HG02973 (cell line): ENCODE measurements around the gene FOXF2.
"Not testable (repeated sequence)": the region's sequence is repeated elsewhere in the genome, so short reads cannot be mapped to it uniquely, and the experiment has no call there.

Experiments
- ATAC-seq: cut with Tn5 transposase; IDR thresholded peaks from one replicate; pipeline ENCODE4 v1.9.1; 2021; ENCODE audit warnings: moderate library complexity; ENCODE audit not compliant: unreplicated experiment

The FOXF2 gene

DNA sequence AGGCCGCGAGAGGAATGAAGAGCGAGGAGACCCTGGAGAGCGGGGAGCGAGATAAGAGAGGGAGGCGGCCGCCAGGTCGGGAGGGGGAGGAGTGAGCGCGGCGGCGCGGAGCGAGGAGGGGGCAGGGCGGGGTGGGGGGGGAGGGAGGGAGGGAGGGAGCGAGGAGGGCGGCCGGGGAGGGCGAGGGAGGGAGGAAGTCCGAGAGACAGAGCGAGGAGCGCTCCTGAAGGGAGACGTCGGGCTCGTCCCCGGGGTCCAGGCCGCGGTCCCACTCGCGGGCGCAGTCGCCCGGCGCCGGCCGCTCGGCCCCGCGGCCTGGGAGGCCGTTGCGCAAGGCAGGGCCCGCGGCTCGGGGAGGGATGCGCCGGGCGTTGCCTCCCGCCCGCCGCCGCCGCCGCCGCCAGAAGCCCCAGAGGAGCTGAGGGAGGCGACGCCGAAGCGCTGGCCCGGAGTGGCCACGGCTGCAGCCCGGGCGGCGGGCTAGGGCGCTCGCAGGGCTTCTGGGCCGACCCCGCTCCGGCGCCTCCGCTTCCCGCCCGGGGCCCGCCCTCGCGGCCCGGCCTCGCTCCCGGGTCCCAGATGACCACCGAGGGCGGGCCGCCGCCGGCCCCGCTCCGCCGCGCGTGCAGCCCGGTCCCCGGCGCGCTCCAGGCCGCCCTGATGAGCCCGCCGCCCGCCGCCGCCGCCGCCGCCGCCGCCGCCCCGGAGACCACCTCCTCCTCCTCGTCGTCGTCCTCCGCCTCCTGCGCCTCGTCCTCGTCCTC, at the start of gene FOXF2:
TSS of gene FOXF2 (plus strand) at position 208 of the 764 bp plus-strand sequence. CDS start at position 580, 372 bp downstream.
- ATAC-seq = no peak

DNA sequence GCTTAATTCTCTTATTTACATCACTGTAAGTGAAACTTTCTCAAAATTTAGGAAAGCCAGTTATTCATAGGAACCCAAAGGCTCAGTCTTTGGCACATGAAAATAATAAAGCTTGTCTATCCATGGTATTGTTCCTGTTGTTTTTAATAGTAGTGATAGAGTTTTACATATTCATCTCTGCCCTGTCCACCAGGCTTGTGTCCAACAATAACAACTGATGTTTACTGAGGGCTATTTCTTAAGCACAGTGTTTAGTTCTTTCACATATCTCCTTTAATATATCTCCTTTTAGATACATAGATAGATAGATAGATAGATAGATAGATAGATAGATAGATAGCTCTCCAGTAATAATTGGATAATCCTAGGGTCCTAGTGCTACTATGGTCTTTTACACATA, 43.3 kb upstream of the FOXF2 start:
- no peak for ATAC-seq

DNA sequence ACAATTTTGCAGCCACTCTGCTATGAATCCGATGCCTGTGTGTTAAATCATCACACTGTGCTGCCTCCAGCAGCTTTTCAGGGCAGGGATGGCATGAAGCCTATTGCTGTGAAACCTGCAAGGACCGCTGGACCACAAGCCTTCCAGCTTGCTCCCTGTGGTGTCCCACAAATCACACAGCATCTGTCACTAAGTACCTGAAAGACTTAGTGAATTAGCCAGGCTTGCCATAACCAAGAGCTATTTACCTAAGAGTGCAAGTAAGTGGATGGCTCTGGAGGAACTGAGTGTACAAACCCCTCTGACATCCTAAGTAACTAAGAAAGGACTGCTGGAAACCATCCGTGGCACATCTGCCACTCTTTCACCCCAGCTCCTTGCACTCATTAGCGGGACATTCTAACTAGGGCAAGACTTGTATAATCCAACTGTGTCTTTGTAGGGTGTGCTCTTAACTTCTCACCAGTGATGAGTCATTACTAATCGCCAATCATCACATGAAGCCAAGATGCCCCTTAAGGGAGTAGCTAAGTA, 42.8 kb upstream of the FOXF2 start:
- ATAC-seq = no peak

DNA sequence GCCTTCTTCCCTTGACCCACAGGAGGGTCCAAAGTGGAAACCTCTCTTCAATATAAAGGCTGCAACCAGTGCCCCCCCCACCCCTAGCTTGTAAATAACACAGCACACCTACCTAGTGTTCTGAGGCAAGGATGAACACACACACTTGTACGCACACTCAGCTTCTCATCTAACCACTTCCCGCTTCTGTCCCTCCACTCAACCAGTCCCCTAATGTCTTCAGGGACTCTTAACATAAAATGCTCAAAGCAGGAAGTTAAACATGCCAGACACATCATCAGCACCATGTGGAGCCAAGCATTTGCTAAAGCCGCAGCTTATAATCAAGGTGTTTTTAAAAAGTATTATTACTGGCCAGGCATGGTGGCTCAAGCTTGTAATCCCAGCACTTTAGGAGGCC, 42.2 kb upstream of the FOXF2 start:
- no peak for ATAC-seq

DNA sequence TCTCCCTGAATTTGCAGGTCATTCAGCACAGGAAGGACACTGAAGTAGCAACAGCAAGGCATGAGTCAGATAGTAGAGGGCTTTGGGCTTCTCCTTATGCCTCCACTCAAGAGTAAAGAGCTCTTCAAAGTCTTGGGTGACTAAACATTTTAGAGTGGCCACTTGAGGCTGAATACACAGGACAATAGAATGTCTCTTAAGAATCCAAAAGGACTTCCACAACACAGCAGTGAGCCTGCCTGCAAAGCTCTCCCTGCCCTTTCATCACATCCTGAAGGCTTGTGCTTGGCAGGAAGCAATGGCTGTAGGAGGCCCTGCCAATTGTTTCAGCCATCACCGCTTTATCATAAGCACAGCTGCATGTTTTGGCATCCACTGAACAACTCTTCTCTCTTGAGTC, 40.7 kb upstream of the FOXF2 start:
- ATAC-seq = no peak

DNA sequence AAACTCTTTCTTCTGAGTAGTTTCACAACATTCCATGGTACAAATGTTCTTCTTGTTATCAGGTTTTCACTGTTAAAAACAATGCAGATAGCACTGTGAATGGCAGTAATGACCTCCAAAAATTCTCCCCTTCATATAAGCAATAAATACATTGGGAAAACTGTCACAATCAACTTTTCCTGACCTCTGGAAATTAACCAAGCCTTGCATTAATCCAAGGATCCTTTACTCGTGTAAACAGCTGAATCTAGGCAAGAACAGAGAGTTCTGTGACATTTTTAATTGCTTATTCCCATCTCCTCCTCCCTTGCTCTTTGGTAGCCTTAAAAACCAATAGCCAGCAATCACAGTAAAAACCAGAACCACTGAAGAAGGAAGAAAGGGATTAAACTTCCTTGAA, 39.7 kb upstream of the FOXF2 start:
- no peak for ATAC-seq

DNA sequence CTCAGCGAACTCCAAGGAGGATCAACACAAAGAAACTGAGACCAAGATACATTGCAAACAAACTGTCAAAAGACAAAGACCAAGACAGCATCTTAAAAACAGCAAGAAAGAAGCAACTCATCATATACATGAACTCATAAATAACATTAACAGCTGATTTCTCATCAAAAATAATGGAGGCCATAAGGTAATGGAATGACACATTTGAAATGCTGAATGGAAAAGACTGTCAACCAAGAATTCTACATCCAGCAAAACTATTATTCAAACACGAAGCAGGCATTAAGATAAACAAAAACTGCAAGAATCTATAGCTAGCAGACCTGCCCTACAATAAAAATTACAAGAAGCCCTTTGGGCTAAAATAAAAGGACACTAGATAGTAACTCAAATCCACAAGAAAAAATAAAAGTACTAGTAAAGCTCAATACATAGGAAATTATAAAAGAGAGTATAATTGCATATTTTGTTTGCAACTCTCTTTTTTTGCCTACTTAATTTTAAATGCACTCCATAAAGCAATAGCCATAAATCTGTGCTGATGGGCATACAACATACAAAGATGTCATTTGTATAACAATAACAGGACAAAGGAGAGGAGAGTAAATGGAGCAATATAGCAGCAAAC, 37.9 kb upstream of the FOXF2 start:
- no peak for ATAC-seq

DNA sequence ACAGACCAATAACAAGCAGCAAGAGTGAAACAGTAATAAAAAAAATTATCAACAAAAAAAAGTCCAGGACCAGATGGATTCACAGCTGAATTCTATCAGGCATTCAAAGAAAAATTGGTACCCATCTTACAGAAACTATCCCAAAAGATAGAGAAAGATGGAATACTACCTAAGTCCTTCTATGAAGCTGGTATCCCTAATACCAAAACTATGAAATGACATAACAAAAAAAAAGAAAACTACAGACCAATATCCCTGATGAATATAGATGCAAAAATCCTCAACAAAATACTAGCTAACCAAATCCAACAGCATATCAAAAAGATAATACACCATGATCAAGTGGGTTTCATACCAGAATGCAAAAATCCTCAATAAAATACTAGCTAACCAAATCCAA, 34.3 kb upstream of the FOXF2 start:
- not testable (repeated sequence) for ATAC-seq

DNA sequence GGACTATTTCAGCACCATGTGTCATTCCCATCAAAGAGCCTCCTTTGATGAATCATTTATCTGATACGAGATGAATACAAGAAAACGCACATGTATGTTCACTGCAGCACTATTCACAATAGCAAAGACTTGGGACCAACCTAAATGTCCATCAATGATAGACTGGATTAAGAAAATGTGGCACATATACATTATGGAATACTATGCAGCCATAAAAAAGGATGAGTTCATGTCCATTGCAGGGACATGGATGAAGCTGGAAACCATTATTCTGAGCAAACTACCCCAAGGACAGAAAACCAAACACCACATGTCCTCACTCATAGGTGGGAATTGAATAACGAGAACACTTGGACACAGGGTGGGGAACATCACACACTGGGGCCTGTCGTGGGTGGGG, 27.7 kb upstream of the FOXF2 start:
- not testable (repeated sequence) for ATAC-seq

DNA sequence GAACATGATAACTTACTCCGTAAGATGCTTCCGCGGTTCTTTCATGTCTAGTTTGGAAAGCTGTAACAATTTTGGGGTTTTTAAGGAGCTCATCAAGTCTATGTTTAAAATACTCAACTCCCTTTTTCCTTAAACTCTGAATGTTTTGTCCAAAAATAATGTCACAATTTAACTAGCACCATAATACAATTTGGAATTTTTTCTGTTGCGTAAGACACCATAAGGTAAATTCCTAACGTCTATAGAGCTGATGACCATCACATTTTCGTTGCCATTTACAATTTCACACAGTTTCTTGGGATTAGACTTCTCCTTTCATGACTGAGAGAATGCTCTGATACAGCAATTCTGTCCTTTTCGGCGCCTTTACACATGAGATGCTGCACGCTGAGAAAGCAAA, 26.7 kb upstream of the FOXF2 start:
- no peak for ATAC-seq

DNA sequence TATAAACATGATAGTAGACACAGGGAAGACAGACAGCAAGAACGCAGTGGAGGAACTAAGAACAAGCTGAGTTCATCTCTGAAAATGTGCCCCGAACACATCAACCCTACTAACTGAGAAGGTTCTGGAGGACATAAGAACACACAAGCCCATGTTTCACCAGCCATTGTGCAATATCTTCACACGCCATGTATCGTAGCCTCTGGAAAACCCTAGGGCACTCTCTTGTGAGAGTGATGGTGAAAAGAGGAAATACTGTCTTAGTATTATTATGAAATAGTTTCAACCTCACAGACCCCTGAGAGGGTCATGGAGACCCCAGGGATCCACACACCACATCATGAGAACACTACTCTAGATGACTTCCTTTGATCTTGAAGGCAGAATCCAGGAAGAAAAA, 26.1 kb upstream of the FOXF2 start:
- no peak for ATAC-seq

DNA sequence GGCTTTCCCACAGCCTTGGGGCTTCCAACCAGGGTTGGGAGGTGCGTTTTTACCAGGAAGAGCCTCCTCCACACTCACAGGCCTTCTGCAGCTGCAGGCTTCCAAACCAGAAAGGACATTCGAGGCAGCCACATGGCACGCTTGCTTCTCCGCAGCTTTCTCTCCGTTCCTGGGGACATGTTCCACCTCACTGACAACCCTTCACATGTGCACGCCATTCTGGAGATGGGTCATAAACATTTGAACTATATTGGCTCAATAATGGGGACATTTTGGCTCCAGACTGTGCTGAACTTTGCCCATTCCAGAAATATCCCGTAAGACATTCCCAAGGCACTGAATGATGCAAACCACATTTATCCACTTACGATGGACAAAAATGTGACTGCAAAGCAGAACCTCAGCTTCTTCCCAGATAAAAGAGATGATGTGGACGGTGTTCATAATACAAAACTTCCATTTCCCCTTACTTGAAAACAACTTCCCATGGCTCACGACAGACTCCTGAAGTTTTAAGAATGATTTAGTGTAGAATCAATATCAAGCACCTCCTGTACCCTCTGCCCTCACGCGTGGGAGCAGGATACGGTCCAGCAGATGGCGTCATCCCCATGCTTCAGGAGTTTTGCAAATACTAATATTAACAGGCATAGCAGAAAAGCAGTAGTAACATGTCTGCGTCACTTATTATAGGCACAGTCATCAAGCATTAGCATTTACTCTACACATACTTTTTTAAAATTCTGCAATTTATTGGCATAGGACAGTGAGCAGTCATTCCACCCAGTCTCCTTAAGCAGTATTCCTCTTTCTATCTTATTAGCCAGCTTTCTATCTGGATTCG, 25.4 kb upstream of the FOXF2 start:
- no peak for ATAC-seq

DNA sequence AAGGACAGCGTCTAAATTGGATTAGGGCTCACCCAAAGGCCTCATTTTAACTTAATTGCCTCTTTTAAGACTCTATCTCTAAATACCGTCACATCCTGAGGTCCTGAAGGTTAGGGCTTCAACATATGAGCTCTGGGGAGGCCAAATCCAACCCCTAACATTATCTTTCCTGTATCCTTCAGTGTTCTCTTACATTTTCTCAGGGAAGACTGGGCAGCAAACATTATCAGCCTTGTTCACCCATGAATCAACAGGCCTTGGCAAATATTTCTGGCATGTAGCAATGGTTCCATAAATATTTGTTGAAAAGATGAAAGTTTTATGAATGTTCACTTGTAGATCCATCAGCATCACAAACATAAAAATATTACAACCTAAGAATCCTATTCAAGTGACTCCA, 24.6 kb upstream of the FOXF2 start:
- ATAC-seq = no peak

DNA sequence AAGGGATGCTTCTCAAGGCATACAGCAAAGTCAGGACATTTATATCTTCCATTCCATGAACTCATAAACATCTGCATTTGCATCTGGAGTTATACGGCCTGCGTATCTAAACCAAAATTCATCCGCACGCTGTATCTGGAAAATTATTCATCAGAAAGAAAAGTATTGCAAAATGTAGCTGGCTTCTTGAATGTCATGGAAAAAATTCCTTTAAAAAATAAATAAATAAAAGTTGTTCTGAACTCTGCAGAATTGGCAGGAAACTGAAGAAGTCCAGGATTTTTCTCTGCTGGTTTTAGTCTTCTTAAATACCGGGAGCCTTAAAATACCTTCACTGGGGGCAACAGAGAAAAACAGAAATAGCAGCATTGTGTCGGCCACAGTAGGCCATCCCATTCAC, 23.7 kb upstream of the FOXF2 start:
- no peak for ATAC-seq

DNA sequence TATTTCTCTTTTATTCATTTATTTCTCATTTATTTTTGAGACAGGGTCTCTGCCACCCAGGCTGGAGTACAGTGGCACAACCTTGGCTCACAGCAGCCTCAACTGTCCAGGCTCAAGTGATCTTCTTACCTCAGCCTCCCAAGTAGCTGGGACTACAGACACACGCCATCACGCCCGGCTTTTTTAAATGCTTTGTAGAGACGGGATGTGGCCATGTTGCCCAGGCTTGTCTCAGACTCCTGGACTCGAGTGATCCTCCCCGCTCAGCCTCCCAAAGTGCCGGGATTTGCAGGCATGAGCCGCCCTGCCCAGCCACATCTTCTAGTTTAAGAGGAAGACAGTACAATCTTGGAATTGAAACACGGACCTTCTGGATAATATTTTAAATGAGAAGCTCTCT, 21.6 kb upstream of the FOXF2 start:
- no peak for ATAC-seq

DNA sequence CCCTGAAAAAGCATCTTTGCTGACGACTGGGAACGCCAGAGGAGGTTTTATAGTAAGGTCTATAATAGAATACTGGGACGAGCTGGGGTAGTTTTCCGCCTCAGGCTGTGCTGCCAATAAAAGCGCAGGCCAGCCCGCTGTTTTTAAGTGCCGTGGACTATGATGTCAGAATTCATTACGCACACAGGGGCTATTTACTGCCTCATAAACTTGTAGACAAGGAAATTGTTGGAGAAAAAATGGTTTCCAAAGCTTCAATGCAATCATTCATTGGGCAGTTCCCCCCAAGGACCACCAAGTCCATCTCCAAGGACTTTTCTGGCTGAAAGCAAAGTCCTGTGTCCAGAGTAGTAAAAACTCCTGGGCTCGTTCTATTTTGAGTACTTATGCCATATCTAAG, 20.4 kb upstream of the FOXF2 start:
- no peak for ATAC-seq

DNA sequence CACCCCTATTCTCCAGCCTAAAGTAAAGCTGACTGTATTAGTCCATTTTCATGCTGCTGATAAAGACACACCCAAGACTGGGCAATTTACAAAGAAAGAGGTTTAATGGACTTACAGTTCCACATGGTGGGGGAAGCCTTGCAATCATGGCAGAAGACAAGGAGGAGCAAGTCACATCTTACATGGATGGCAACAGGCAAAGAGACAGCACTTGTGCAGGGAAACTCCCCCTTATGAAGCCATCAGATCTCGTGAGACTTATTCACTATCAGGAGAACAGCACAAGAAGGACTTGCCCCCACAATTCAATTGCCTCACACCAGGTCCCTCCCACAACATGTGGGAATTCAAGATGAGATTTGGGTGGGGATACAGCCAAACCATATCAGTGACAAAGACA, 19.7 kb upstream of the FOXF2 start:
- not testable (repeated sequence) for ATAC-seq

DNA sequence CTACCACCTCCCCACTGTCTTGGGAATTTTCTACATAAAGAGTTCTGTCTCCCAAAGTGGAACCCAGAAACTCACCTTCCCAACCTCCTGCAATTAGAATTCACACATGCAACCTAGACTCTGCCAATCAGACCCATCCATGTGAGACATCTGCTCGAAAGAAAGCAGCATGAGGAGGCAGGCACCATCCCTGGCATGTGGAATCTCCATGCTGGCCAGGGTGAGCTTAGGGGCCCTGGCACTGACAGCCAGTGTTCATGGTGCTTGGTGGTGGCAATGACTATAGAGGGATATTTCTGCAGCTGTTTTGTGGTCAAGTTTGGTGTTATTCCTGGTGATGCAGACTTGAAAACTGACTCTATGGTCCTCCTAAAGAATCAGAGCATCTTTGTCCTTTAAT, 17.4 kb upstream of the FOXF2 start:
- ATAC-seq = no peak

DNA sequence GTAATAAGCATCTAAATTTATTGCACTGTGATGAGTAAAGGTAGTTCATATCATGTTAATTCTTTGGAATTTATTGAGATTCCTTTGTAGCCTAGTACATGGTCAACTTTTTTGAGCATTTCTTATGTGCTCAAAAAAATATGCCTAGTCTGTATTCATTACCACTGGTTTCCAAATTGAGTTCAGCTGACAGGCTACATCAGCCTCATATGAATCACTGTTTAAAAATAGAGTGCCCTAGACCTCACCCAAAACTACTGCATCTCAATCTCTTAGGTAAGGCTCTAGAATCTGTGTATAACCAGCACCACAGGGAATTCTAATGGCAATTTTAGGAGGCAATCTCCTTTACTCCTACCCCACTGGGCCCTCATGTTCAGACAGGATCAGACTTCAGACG, 16.7 kb upstream of the FOXF2 start:
- ATAC-seq = no peak

DNA sequence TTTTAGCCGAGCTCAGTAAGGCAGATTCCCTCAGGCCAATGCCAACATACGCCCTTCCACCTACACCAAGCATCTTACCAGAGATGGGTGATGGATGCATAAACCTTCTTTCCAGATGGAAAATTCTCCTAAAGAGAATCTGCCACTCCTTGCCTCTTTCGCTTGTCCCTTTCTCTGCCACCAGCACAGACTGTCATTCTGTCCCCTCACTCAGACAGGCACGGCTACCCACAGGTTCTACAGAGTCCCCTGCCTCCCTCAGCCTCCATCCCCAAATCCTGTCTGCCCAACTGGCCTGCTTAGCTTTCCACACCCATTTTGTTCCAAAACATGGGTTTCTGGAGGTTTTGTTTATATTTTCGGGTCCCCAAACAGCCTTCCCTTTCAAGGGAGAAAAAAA, 12.7 kb upstream of the FOXF2 start:
- no peak for ATAC-seq

DNA sequence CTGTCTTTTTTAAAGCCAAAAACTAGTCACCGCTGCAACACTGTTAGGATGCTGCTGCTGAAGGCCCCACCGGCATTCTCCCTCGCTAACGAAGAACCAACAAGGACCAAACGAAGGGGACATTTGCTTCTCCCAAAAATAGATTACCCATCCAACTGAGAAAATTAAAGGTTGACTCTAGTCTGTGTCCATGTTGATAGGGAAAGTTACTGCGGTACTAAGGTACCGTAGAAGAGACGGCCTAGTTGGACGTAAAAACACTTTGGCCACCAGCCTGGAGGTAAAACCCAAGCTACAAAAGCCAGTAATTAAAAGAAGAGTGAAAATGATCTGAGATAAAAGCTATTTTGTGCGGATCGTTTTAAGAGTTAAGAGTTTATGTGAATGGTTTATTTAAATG, 11.8 kb upstream of the FOXF2 start:
- ATAC-seq = no peak
